NCI-H187 (cell line): ENCODE results near the gene FEN1.

Experiments used
- DNase-seq, 2 experiments: peaks; one replicate each; lab custom pipeline; 2025; lab: John Stamatoyannopoulos, UW

FEN1 gene

DNA sequence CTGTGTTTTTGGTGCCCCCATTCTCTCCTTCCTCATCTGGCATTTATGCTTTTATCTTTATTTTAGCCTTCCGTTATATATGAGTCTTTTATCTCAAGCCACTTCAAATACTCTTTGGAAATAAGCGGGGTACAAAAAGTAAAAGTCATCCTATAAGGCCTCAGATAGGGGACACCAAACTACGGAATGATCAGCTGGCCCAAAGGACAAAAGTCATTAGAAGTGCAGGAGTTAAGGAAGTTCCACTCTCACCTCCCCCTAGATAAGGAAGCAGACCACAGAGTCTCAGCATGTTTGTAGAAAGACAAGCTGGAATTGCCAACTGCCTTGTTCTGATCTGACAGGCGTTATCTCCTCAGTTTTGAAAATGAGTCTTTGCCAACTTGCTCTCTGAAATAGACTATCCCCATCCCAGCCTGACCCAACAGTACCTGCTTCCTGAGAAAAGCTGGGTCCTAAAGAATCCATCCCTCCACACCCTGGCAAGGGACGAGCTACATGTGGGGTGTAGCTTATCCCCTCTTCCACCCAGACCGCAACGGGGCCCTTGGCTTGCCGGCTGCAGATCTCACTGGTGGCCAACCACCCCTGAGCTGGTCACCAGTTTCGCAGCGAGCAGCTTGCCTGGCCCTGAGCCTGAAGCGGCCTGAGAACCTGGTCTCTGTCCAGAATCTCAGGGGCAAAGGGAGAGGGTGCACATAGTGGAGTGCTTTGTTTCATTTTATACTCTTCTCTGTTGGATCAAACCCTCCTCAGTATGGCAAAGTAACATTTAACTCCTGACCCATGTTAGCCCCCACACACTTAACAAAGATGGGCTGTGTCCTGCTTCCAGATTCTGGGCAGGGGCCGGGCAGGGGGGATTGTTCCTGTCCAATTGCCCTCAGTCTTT lies 49.2 kb downstream of the FEN1 start:
- no peak for DNase-seq

DNA sequence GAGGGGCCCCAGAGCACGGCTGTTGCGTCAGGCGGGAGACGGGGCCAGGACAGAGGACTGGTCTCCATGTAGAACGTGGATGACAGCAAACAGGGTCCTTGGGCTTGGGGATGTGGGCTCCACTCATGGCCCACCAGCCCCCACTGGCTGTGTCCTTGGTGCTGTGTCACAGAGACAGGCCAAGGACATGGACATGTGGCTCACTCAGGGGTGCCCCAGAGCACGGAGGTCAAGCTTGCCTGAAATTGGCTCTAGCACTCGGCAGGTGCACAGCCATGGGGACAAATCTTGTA lies 49.8 kb downstream of the FEN1 start:
- no peak for DNase-seq

DNA sequence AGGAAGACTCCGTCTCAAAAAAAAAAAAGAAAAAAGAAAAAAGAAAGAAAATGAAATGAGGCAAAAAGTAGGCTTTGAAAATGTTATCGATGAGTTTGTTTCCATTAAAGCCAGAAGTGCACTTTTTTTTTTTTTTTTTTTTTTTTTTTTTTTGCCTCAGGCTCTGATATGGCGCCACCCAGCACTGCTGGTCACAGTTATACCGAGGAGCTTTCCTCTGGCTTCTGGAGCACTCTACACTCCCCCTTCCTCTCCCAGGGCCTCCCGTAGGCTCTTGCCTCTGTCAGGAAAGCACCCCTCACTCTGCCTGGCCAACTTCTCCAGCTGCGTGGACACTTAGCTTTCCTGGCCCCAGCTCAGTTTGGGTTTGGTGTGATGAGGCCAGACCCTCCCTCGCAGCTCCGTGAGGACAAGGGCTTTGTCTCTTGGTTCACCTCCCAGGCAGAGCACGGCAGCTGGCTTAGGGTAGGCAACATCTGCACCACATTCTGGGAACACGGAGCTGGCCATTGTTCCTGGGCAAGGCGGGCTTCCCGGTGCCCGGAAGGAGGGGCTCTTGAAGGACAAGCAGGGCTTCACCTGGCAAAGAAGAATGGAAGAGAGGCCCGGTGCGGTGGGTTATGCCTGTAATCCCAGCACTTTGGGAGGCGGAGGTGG lies 52.3 kb downstream of the FEN1 start:
- no peak for DNase-seq

DNA sequence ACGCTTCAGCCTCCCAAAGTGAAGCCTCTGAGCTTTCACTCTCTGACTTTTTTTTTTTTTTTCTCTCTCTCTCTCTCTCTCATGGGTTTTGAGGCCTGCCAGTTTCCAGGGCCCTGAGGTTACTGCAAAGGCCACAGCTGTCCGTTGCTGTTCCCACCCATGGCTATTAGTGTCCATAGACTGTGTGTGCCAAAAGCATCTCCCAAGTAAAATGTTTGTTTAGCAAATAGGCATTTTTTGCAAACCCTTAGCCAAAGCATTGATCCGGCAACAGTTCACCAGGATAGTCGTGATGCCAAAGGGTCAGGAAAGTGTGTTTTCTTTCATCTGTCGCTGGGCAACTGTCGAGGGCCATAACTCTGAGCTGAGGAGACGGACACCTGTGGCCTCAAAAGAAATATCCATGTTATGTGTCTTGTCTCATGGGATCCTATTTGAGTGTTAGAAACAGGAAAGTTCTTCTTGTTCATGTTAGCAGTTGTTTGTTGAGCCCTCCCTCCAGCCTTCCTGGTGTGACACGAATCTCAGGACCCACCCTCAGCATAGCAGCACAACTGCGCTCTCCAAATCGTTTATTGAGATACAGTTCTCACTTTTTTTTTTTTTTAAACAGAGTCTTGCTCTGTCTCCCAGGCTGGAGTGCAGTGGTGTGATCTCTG lies 53.8 kb downstream of the FEN1 start:
- no peak for DNase-seq
